GM21825 (cell line): ENCODE measurements around the gene CHL1.

Experiments used
- ATAC-seq: cut with Tn5 transposase; IDR thresholded peaks from one replicate; pipeline ENCODE4 v1.9.1; 2021; ENCODE audit warnings: mild to moderate bottlenecking, moderate library complexity; ENCODE audit not compliant: unreplicated experiment

Gene CHL1

DNA sequence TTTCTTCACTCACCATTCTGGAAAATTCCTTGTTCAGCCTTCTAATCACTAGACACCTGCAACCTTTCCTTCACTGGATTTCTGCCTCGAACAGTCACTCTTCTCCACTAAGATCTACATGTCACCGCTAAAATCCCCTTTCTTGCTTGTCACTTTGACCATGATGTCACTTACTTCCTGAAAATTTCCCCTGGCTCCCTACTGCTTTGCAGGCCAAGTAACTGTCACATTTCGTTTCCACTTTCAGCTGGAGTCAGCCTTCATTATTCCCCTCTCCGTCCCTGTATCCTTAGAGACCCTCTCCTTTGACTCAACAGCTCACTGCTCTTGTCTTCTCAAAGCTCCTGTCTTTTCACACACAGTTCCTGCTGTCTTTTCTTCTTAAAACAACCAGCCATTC is 15.9 kb downstream of the CHL1 start:
- peak; percentile 93 for ATAC-seq

DNA sequence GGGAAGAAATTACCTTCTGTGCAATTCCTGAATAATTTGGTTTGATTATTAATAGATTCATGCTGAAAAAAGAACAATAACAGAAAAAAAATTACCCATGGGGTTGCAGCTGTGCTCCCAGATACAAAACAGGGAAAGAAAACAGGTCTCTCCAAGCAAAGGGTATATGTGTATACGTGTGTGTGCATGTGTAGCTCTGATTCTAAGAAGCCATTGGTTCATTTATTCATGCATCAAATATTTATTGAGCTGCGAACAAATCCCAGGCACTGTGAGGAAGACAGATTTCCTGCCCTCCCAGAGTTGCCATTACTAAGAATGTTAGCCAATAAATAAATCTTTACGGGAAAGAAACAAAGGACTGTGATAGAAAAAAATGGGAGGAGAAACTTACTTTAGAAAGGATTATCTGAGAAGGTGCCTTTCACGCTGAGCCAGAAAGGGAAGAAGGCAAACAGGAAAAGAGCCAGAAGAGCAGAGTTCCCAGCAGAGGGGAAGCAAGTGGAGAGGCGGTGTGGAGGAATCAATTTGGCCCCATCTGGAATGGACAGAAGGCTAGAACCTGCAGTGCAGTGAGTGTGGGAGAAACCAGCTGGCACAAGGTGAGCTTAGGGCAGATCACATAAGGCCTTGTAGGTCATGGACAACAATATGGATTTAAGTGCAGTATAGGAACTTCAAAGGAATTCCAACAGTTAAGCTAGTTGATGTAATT is 20.7 kb downstream of the CHL1 start:
- no peak for ATAC-seq

DNA sequence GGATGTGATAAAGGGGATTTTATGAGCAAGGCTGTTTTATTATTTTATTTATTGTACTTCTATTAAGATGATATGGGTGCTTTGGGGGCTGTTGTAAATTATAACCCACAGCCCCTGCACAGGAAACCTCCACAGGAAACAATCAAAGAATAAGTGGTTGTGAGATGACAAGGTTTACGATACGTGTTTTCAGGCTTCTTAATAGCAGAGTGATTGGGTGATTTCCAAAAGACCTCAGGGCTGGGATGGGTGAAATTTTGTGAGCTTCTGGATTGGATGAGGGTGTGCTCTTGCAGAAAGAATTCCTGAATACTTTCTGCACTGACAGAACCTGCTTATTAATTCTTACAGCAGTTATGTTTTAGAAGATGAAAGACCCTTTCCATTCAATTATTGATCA is 21.4 kb downstream of the CHL1 start:
- ATAC-seq, result no peak

DNA sequence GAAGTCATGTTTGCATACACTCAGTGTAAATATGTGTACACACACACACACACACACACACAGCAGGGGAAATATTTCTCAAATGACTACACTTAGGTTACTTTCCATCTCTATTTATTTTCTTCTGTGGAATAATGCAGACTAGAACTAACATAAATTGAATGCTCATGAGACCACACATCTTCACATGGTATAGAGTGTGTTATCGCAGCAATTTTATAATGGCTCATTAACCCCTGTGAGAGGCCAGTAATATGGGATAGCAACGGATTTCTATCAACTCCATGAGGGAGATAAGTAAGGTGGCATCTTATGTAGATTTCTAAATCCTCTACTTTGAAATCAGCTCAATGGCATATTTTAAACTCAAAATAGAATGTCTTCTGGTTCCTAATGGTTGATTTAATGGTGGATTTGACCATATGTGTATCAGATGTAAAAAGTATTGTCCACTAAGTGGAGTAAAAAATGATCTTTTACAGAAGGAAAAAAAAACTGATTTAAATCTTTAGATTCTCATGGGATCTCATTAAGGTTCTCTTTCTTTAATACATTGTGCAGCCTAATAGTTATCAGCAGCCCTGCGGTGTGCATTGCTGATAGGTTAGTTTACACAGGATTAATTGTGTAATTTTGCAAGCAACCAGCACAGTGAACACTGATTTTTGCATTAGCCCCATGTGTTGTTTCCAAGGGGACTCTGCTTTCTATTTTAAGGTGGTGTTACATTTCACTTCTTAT is 32.0 kb downstream of the CHL1 start:
- no peak for ATAC-seq

- no peak for ATAC-seq
These were observed 32.7 kb downstream of the CHL1 start for GRCh38 chr3:229183-229661.

DNA sequence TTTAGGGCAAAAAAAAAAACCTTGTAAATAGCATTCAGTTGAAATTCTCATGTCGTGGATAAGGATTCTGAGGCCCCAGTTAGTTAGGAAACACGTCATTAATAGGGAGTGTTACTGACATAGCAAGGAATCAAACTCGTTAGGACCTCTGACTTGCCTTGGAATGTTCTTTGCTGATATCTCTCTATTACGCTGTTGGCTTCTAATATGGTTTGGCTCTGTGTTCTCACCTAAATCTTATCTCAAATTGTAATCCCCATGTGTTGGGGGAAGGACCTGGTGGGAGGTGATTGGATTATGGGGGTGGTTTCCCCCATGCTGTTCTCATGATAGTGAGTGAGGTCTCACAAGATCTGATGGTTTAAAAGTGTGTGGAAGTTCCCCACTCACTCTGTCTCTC is 40.3 kb downstream of the CHL1 start:
- ATAC-seq, result no peak

GRCh38 chr3:242602-243355 is 46.2 kb downstream of the CHL1 start:
- ATAC-seq, result no peak

GRCh38 chr3:243356-243725 is 46.8 kb downstream of the CHL1 start:
- no peak for ATAC-seq

- ATAC-seq, result no peak
These were observed 47.5 kb downstream of the CHL1 start for GRCh38 chr3:244041-244440.

GRCh38 chr3:247916-248315 is 51.4 kb downstream of the CHL1 start:
- no peak for ATAC-seq

DNA sequence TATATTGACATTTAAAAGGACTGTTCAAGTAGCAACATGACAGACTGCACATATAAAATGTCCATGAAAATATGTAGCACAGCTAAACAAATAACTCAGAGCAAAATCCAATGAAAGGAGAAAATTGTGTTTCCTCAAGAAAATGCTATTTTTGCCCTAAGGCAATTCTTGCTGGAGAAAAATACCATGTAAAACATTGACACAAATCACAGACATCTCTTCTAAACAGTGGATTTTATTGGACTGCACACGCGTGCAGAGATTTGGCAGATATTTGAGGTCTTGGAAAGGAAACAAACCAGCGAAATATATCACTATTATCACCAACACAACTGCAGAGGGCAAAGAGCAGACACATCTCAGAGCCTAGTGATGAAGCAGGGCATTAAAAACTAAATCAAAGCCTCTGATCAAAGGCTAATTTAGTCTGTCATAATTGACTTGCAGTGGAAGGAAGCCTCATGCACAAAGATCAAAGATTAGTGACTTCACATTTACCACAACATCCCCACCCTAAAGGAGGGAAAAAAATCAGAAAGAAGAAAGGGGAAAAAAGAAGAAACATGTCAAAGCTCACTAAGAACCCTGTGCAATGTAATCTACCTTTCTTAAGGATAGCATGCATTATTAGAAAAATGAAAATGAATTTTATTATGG is 52.4 kb downstream of the CHL1 start:
- no peak for ATAC-seq

DNA sequence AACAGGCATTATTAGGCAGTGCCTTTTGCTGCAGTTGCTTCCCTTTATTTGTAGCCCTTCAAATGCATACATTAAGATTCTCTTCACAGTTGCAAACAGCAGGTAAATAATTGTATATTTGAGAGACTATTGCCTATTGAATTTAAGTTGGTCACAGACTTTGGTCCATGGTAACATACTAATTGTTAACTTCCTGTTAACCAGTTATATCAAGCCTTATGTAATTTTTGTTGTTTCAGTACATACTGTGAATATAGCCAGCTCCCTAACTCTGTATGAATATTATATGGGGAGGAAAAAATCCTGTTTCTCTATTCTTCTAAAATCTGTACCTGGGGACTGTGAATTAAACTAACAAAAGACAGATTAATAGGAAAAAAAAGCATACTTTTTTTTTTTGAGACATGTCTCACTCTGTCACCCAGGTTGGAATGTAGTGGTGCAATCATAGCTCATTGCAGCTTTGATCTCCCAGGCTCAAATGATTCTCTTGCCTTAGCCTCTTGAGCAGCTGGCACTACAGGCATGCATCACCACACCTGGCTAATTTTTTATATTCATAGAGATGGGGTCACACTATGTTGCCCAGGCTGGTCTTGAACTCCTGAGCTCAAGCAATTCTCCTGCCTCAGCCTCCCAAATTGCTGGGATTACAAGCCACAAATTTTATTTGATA is 53.2 kb downstream of the CHL1 start:
- no peak for ATAC-seq

DNA sequence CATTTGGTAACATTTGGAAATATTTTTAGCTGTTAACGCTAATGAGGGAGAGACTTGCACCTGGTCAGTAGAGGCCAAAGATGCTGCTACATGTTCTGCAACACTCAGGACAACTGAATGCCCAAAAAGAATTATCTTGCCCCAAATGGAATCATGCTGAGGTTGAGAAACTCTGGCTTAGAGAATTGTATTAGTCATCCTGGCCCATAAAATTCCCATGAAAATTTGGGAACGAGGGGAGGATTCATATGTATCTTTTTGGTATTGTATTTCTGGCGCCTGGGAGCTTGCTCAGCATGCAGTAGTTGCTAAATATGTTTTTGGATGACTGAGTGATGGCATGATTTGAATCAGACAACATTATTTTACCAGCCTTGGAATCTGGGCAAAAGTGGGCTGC is 59.9 kb downstream of the CHL1 start:
- ATAC-seq, result no peak

GRCh38 chr3:257826-258225 is 61.3 kb downstream of the CHL1 start:
- ATAC-seq, result no peak

DNA sequence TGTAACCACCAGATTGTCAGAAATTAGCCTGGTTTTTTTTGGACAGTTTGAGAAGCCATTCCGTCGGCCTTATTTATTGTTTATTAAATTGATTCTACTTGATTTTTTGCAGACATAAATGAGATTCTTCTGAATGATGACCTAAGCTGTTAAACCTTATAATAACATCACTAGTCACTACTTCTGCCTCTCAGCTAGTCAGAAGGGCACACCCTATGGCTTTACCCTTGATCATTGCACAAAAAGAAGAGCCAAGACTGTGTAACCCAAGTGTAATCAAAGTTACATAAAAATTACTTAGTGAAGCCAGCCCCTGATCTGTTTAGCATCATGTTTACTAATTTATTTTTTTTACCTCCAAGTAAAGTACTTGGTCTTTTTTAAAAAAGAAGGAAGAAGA is 64.3 kb downstream of the CHL1 start:
- no peak for ATAC-seq

GRCh38 chr3:263393-263792 is 66.8 kb downstream of the CHL1 start:
- no peak for ATAC-seq

- ATAC-seq, result no peak
These were observed 68.0 kb downstream of the CHL1 start for GRCh38 chr3:264394-265156.

DNA sequence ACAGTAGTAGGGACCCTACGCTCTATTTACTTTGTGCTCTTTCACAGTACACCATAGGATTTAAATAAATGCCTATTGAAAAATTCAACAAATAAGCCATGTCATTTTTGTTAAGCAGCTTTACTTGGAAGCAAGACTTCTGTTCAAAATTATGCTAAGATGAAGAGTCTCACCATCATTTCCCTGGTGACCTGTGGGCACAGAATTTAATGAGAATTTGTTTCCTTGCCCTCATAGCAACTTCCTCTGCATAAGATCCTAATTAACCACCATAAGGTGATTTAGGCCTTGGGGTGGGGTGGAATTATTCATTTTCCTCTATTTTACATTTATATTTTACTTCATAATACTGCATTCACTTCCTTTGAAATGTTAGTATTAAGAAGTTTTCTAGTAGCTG is 70.5 kb downstream of the CHL1 start:
- ATAC-seq, result no peak

GRCh38 chr3:270688-271087 is 74.1 kb downstream of the CHL1 start:
- ATAC-seq, result no peak

DNA sequence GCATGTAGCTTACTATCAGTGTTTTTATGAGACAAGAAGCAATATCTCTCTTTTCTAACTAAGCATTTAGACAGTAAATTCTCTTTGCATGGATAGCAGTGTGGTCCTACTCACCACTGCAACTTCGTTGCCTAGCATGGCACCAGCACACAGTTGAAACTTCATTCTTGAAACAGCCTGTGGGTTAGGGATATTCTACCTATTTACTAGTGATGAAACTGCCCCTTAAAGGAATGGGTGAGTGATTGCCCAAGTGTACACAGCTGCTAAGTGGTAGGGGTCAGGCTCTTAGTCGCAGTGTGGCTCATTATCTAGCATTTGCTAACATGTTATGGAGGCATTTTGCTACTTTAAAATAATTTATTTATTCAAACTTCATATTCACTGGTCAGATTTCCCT is 78.4 kb downstream of the CHL1 start:
- no peak for ATAC-seq
